Esophagus squamous epithelium (tissue), 5 donors: Measurements from ENCODE around the gene KCNAB1. TPM values are rescaled to one million over a fixed set of nuclear protein-coding genes. Genes with fewer than 3 reads are reported as not detected.

Experiments
- DNase-seq: peaks from one replicate; lab custom pipeline; 2025; lab: John Stamatoyannopoulos, UW
- H3K27ac ChIP-seq, 4 donors: fragments of 200-600 bp; sonication (generic); one replicate each; pipeline ENCODE4 v1.5.1; 2016 to 2019; ENCODE audit warnings: mild to moderate bottlenecking in 1 of 4
- H3K27me3 ChIP-seq, 4 donors: fragments of 200-600 bp; sonication (generic); 1 replicate in 3 of 4; 2 replicates in 1 of 4; pipeline versions ENCODE4 v1.5.1 to v1.6.0; 2017 to 2021; ENCODE audit warnings: antibody characterized with exemption in 1 of 4
- H3K36me3 ChIP-seq, 3 donors: fragments of 200-600 bp; sonication (generic); one replicate each; pipeline ENCODE4 v1.5.1; 2016 to 2019
- H3K4me1 ChIP-seq, 3 donors: fragments of 200-600 bp; sonication (generic); one replicate each; pipeline ENCODE4 v1.5.1; 2017 to 2019
- H3K4me3 ChIP-seq, 4 donors: fragments of 200-600 bp; sonication (generic); 1 replicate in 3 of 4; 2 replicates in 1 of 4; pipeline ENCODE4 v1.5.1; 2016 to 2019; ENCODE audit warnings: mild to moderate bottlenecking in 2 of 4, moderate library complexity in 1 of 4
- H3K9me3 ChIP-seq, 3 donors: fragments of 200-600 bp; sonication (generic); one replicate each; pipeline ENCODE4 v1.5.1; 2016 to 2019
- CTCF ChIP-seq, 6 experiments: fragments of 450-650 bp in 4 of 6; fragments of 200-600 bp in 2 of 6; sonication (generic) in 2 of 6; IDR thresholded peaks; one replicate each; pipeline ENCODE4 v1.5.1; 2016 to 2019; ENCODE audit warnings: antibody characterized with exemption in 6 of 6, mild to moderate bottlenecking in 4 of 6, moderate library complexity in 4 of 6
- POLR2A ChIP-seq, 4 donors: fragments of 450-650 bp; IDR thresholded peaks; one replicate each; pipeline ENCODE4 v1.6.1; 2017; ENCODE audit warnings: antibody characterized with exemption in 4 of 4, mild to moderate bottlenecking in 4 of 4, moderate library complexity in 3 of 4
- WGBS, 2 donors: methylation state at CpG; one replicate each; pipeline ENCODE4 v1.1.5; 2018; 5-methylcytosine and 5-hydroxymethylcytosine counted together
- intact Hi-C: fragments of 100-400 bp; cut with DNase I; formaldehyde crosslinking; loops from one replicate; pipeline ENCODE4 v1.15.0; 2022
- total RNA-seq, 4 donors: library from RNA; depleted of rRNA; stranded (reverse); fragments of >200 nt; gene quantifications; one replicate each; pipeline ENCODE4 v1.1.0, GENCODE V29; 2016
- donor health status: DM: yes; HTN: yes; CAD: no.

KCNAB1 gene
- total RNA-seq, 4 donors from 2014 or later: 0.40 to 6.6 (median 1.3) TPM

- H3K4me1 ChIP-seq: no peaks in the 10 kb centered on the region
- H3K9me3 ChIP-seq: no peaks in the 10 kb centered on the region
- H3K27me3 ChIP-seq: no peaks in the 10 kb centered on the region
- DNase-seq: no peak
- intact Hi-C loops: no loop called here
- H3K4me3 ChIP-seq: no peak overlapping the region
- no peaks in the 10 kb centered on the region for H3K36me3 ChIP-seq
- 19 to 45% methylated on average over 3 of the region's 3 CpGs for WGBS, 2 donors
- TF ChIP-seq POLR2A (IDR thresholded peaks at IDR 0.05) (no peak), CTCF (IDR thresholded peaks at IDR 0.05) (no peak)
- H3K27ac ChIP-seq: no peak overlapping the region
These were observed 283.8 kb downstream of the KCNAB1 start for GRCh38 chr3:156404217-156404616.

- TF ChIP-seq CTCF (IDR thresholded peaks at IDR 0.05): no peak
- no peak for TF ChIP-seq POLR2A (IDR thresholded peaks at IDR 0.05)
- Histone ChIP-seq H3K36me3 (no peaks in the 10 kb centered on the region), H3K4me1 (no peaks in the 10 kb centered on the region), H3K4me3 (no peak overlapping the region), H3K27me3 (no peaks in the 10 kb centered on the region), H3K9me3 (no peaks in the 10 kb centered on the region), H3K27ac (no peak overlapping the region)
- intact Hi-C loops: no loop called here
- no peak for DNase-seq
These were observed 286.0 kb downstream of the KCNAB1 start for GRCh38 chr3:156406393-156406792.

- 86 to 89% methylated on average over 10 to 11 of the region's 11 CpGs for WGBS, 2 donors
- H3K4me3 ChIP-seq: no peak overlapping the region
- no peaks in the 10 kb centered on the region for H3K27me3 ChIP-seq
- DNase-seq: no peak
- no peaks in the 10 kb centered on the region for H3K9me3 ChIP-seq
- H3K27ac ChIP-seq: no peak overlapping the region
- intact Hi-C loops: no loop called here
- TF ChIP-seq CTCF (IDR thresholded peaks at IDR 0.05): no peak
- no peak for TF ChIP-seq POLR2A (IDR thresholded peaks at IDR 0.05)
- H3K36me3 ChIP-seq: no peaks in the 10 kb centered on the region
- H3K4me1 ChIP-seq: no peaks in the 10 kb centered on the region
These were observed 287.3 kb downstream of the KCNAB1 start for GRCh38 chr3:156407617-156408225.

- DNase-seq: no peak
- Histone ChIP-seq H3K9me3 (no peaks in the 10 kb centered on the region), H3K27ac (no peak overlapping the region), H3K27me3 (no peaks in the 10 kb centered on the region), H3K4me3 (no peak overlapping the region), H3K4me1 (no peaks in the 10 kb centered on the region), H3K36me3 (no peaks in the 10 kb centered on the region)
- intact Hi-C loops: no loop called here
- 36 to 46% methylated on average over 2 to 3 of the region's 3 CpGs for WGBS, 2 donors
- TF ChIP-seq POLR2A (IDR thresholded peaks at IDR 0.05) (no peak), CTCF (IDR thresholded peaks at IDR 0.05) (no peak)
These were observed 289.3 kb downstream of the KCNAB1 start for GRCh38 chr3:156409694-156410093.

GRCh38 chr3:156412600-156412999 is 292.2 kb downstream of the KCNAB1 start:
- no peak for DNase-seq
- Histone ChIP-seq H3K36me3 (no peaks in the 10 kb centered on the region), H3K27ac (no peak overlapping the region), H3K4me3 (no peak overlapping the region), H3K9me3 (no peaks in the 10 kb centered on the region), H3K27me3 (no peaks in the 10 kb centered on the region), H3K4me1 (no peaks in the 10 kb centered on the region)
- TF ChIP-seq POLR2A (IDR thresholded peaks at IDR 0.05) (no peak), CTCF (IDR thresholded peaks at IDR 0.05) (no peak)
- intact Hi-C loops: no loop called here
- WGBS, 2 donors: 71% methylated on average over 1 of the region's 1 CpG
